SJCRH30 (cell line): ENCODE data around the gene PRR22. TPM values are rescaled to one million over a fixed set of nuclear protein-coding genes. Genes with fewer than 3 reads are reported as not detected.
"Not testable (repeated sequence)": the region's sequence is repeated elsewhere in the genome, so short reads cannot be mapped to it uniquely, and the experiment has no call there.

Source experiments
- DNase-seq, 2 experiments: peaks; one replicate each; pipeline ENCODE4 v3.0.0-alpha.2; 2015 to 2020
- H3K27ac ChIP-seq: fragments of 250-450 bp; sonication (Bioruptor Pico); 2 replicates; pipeline ENCODE4 v1.5.1; 2020; ENCODE audit warnings: mild to moderate bottlenecking, moderate library complexity
- H3K27me3 ChIP-seq: fragments of 250-450 bp; sonication (Bioruptor Pico); 2 replicates; pipeline ENCODE4 v1.5.1; 2020; ENCODE audit warnings: mild to moderate bottlenecking, moderate library complexity
- H3K36me3 ChIP-seq: fragments of 250-450 bp; sonication (Bioruptor Pico); 2 replicates; pipeline ENCODE4 v1.5.1; 2020; ENCODE audit warnings: mild to moderate bottlenecking, moderate library complexity
- H3K4me1 ChIP-seq: fragments of 250-450 bp; sonication (Bioruptor Pico); 2 replicates; pipeline ENCODE4 v1.5.1; 2020; ENCODE audit warnings: mild to moderate bottlenecking, moderate library complexity
- H3K4me3 ChIP-seq: fragments of 250-450 bp; sonication (Bioruptor Pico); 2 replicates; pipeline ENCODE4 v1.5.1; 2020; ENCODE audit warnings: mild to moderate bottlenecking, moderate library complexity
- H3K9me3 ChIP-seq: fragments of 250-450 bp; sonication (Bioruptor Pico); replicated peaks from 2 replicates; pipeline ENCODE4 v1.5.1; 2020; ENCODE audit warnings: mild to moderate bottlenecking, moderate library complexity
- total RNA-seq: library from RNA; depleted of rRNA; stranded (reverse); fragments of >200 nt; shearing (Covaris generic); gene quantifications from 2 replicates; pipeline ENCODE4 v1.2.3, GENCODE V29; 2014

Gene PRR22
- total RNA-seq, 1 experiment from 2014 or later: 1.7 TPM

DNA sequence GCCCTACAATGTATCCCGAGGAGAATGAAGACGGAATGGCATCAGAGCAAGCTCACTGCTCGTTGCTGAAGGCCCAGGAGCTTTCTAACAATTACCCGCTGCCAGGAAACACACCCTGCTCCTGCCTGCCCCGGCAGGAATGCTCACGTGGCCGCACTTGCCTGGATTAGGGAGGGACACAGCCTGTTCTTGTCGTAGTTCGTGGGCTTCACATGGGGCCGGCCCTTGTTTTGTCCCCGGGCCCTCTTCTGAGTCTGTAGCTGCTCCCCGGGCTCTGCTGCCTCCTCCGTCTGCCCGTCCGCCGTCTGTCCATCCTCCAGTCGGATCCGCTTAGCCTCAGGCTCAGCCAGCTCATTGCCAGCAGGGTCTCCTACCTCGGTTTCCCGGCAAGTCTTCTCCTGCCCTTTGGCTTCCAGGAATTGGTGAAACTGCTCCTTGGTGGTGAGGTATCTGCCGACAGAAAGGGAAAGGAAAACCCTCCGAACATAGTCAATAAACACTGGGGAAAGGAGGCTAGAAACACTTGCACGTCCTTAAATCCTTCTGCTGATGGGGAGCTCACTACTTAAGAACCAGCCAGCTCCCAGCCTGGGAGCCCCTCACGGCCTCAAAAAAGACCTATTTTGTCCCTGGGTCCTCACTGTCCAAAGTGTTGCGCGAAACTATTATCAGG lies 5.5 kb upstream of the PRR22 start:
- Histone ChIP-seq H3K9me3 (no peaks in the 10 kb centered on the region), H3K4me1 (no peaks in the 10 kb centered on the region), H3K27me3 (no peaks in the 10 kb centered on the region), H3K4me3 (peak overlapping the region; percentile 81), H3K36me3 (peaks cover 38% of the 10 kb centered on the region), H3K27ac (no peak overlapping the region; the same call in 1 of the 2 replicates)
- no peak for DNase-seq

DNA sequence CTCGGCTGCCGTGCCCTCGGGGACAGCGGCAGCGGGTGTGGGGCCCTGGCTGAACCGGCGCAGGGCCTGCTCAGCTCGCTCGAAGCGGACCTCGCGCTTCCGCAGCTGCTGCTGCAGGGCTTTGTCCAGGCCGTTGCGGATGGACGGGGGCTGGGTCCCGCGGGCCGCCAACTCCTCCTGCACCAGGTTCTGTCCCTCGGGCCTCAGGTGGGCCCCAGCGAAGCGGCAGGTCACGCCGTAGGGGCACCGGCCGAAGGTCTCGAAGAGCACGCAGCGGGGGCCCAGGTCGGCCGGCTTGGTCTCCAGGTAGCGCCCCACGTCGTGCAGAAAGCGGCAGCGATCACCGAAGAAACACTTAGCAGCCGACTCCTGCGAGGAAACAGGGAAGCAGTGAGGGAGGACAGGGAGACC lies 4.8 kb upstream of the PRR22 start:
- no peaks in the 10 kb centered on the region for H3K4me1 ChIP-seq
- no peak for DNase-seq
- peaks cover 40% of the 10 kb centered on the region for H3K36me3 ChIP-seq
- H3K4me3 ChIP-seq: no peak overlapping the region
- H3K9me3 ChIP-seq: no peaks in the 10 kb centered on the region
- H3K27me3 ChIP-seq: no peaks in the 10 kb centered on the region
- no peak overlapping the region for H3K27ac ChIP-seq

DNA sequence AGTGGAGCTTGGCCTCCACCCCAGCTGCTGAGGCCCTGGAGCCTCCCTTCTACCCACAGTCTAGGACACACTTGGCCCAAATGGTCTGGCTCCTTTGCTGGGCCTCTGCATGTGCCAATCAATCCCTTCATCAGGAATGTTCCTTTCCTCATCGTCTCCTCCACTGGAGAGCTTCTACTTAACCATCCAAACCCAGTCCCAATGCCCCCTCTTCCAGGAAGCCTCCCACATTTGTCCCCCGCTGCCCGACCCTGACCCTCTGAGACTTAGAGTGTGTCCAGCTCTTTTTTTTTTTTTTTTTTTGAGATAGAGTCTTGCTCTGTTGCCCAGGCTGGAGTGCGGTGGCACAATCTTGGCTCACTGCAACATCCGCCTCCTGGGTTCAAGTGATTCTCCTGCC lies 3.9 kb upstream of the PRR22 start:
- no peak overlapping the region for H3K4me3 ChIP-seq
- no peaks in the 10 kb centered on the region for H3K9me3 ChIP-seq
- H3K36me3 ChIP-seq: peaks cover 40% of the 10 kb centered on the region
- H3K27me3 ChIP-seq: no peaks in the 10 kb centered on the region
- H3K4me1 ChIP-seq: no peaks in the 10 kb centered on the region
- no peak overlapping the region for H3K27ac ChIP-seq
- no peak for DNase-seq

DNA sequence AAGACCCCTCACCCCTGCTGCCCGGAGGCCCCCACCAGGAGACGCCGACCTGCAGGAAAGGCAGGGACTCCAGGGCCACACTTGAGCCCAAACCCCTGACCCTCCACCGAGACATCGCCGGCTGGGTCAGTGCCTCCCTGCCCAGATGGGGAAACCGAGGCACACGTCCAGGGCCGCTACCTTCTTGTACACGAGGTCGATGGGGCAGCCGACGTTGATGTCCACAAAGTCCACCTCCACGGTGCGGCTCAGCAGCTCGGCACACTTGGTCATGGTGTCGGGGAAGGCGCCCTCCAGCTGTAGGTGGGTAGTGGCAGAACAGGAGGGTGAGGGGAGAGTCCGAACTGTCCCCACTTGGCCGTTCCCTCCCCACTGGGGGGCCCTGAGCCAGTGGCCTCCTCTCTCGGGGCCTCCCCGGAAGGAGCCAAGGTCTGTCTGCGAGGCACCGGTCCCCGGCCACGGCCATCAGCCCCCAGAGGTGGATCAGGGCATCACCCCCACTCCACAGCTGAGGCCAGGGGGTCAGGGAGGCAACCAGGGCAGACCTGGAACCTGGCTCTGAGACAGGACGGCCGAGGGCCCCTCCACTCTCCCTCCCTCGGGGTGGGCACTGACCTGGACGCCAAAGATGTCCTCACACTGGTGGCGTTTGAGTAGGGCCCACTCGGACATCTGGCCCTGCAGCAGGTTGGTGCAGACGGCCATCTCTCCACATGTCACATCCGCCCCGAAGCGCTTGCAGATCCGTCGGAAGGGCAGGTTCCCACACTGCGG lies 3.0 kb upstream of the PRR22 start:
- no peak overlapping the region for H3K27ac ChIP-seq
- no peak for DNase-seq
- no peaks in the 10 kb centered on the region for H3K27me3 ChIP-seq
- peaks cover 40% of the 10 kb centered on the region for H3K36me3 ChIP-seq
- H3K9me3 ChIP-seq: no peaks in the 10 kb centered on the region
- H3K4me3 ChIP-seq: no peak overlapping the region
- H3K4me1 ChIP-seq: no peaks in the 10 kb centered on the region

DNA sequence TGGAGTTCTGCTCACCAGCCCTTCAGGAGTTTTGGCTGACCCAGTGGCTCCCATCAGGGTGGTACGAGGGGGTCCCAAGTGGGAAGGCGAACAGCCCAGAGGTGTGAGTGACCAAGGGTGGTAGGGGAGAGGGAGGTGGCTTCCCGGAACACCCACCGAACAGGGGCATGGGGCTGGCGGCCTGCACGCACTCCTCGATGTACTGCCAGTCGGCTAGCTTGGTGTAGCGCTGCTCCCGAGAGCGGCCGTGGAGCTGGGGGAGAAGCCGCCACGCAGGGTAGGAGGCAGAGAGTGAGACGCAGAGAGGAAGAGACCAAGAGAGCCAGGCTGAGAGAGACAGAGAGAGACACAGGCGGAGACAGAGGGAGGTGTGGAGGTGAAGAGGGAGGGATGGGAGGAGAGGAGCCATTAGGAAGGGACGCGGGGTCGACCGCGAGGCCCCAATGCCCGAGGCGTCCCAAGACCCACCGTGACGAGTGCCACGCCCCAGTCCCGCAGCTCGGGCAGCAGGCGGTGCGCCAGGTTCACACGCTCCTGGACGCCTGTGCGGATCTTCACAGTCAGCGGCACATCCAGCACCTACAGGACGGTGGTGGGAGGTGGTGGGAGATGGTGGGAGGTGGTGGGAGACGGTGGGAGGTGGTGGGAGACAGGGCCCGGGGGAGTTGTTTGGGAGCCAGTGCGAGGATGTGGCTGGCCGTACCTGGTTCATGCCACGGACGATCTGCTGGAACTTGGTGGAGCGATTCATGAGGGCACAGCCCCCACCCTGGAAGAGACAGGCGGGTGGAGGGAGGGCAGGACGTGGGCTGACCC lies 2.3 kb upstream of the PRR22 start:
- no peak for DNase-seq
- Histone ChIP-seq H3K27me3 (no peaks in the 10 kb centered on the region), H3K4me1 (no peaks in the 10 kb centered on the region), H3K36me3 (peaks cover 40% of the 10 kb centered on the region), H3K9me3 (no peaks in the 10 kb centered on the region), H3K4me3 (no peak overlapping the region), H3K27ac (no peak overlapping the region)

DNA sequence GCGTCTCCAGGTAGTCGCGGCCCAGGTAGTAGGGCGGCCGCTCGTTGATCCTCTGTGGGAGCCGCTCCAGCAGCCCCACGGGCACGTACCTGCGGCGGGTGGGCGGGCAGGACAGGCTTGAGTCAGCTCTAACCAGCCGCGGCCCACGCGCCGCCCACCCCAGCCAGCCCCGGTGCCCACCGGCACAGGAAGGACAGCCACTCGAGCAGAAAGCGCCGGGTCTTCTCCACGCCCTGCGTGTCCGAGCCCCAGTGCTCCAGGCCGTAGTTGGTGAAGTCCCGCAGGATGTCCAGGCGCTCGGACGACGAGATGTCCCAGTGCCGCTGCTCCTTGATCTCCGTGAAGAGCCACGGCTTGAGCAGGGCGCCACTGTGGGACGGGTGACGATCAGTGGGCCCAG lies 877 bp upstream of the PRR22 start:
- Histone ChIP-seq H3K27me3 (no peaks in the 10 kb centered on the region), H3K4me3 (no peak overlapping the region), H3K36me3 (peaks cover 40% of the 10 kb centered on the region), H3K4me1 (no peaks in the 10 kb centered on the region), H3K9me3 (no peaks in the 10 kb centered on the region), H3K27ac (no peak overlapping the region)
- DNase-seq: no peak

DNA sequence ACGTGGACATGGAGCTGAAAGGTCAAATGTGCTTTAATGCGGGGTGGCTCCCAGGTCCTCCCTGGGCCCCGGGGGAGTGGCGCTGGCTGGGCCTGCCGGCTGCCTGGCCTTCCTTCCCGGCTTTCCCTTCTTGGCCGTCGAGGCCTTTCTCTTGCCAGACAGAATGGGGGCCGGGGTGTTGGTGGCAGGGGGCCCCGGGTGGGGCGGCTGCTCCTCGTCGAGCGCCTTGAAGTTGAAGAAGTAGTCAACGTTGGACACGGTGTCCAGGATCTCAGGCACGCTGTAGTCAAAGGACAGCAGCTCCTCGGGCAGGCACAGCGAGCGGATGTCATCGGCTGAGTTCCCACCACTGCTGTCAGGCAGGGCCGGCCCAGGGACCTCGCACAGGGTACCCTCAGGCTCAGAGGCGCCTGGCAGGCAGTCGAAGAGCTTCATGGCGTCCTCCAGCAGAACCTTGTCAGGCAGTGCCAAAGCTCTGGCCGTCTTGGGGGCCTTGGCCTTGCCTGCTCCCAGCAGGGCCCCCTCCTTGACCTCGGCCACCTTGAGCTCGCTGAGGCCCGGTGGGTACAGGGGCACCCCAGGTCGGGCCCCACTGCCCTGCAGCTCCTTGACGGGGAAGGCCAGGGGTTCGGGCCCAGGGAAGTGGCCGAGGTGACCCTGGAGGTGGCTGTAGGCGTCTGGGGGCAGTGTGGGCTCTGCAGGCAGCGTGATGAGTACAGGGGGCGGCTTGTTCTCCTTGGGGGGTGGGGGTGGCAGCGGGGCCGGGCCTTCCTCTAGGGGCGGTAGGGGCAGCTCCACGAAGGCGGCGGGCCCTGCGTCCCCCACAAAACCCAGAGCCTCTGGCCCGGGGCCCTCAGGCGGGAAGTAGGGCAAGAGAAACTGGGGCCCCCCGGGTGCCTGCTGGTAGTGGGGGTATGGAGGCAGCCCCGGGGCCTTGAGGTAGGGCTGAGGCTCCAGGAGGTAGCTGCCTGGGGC lies 1.3 kb downstream of the PRR22 start:
- Histone ChIP-seq H3K9me3 (no peaks in the 10 kb centered on the region), H3K4me3 (no peak overlapping the region), H3K4me1 (no peaks in the 10 kb centered on the region), H3K27me3 (no peaks in the 10 kb centered on the region), H3K36me3 (peaks cover 31% of the 10 kb centered on the region), H3K27ac (no peak overlapping the region)
- DNase-seq: no peak

DNA sequence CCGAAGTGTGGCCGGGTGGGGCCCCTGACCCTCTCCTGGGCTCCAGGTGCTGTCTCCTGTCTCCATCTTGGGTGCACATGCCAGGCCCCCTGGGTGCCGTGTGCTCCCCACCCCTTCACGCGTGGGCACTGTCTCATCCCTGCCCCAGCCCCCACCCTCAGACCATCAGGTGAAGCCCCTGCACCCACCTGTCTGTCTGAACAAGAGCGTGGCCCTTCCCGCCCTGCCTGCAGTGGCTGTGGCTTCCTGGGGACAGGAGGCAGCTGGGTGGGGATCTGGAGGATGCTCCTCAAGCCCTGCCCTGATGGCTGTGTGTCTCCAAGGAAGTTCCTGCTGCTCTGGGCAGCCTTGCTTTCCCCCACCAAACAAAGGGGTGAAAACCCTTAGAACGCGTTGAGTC lies 2.2 kb downstream of the PRR22 start:
- peaks cover 23% of the 10 kb centered on the region for H3K36me3 ChIP-seq
- no peak for DNase-seq
- no peaks in the 10 kb centered on the region for H3K4me1 ChIP-seq
- no peak overlapping the region for H3K27ac ChIP-seq
- H3K4me3 ChIP-seq: no peak overlapping the region
- no peaks in the 10 kb centered on the region for H3K9me3 ChIP-seq
- H3K27me3 ChIP-seq: no peaks in the 10 kb centered on the region

DNA sequence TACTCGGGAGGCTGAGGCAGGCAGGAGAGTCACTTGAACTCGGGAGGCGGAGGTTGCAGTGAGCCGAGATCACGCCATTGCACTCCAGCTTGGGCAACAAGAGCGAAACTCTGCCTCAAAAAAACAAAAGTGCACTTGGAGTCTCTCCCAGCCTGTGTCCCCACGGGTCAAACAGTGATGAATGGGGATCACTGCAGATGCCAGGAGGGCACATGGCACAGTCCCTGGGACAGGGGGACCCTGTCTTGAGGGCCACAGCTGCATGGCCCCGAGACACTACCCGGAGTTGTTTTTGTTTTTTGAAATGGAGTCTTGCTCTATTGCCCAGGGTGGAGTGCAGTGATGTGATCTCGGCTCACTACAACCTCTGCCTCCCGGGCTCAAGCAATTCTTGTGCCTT lies 3.6 kb downstream of the PRR22 start:
- DNase-seq, H3K27me3 ChIP-seq: not testable (repeated sequence)

DNA sequence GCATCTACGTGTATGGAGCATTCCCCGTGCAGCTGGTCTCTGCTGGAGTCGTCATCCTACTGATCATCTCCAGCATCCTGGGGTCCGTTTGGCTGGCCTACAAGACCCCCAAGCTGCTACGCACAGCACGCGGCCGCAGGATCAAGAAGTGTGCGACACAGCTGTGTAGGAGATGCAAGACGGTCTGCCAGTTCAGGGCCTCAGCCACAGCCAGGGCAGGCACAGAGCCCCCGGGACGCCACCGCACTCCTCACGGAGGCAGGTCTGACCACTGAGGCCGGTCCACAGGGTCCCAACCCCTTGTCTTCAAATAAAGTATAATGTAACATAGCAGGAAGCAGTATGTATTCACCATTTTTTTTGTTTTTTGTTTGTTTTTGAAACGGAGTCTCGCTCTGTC lies 6.1 kb downstream of the PRR22 start:
- Histone ChIP-seq H3K36me3 (no peaks in the 10 kb centered on the region), H3K9me3 (no peaks in the 10 kb centered on the region), H3K27ac (no peak overlapping the region), H3K27me3 (no peaks in the 10 kb centered on the region), H3K4me1 (no peaks in the 10 kb centered on the region), H3K4me3 (no peak overlapping the region)
- no peak for DNase-seq

More for the DNA sequence above, 3.6 kb downstream of the PRR22 start:
- peaks cover 11% of the 10 kb centered on the region for H3K36me3 ChIP-seq
- not testable (repeated sequence) for H3K9me3 ChIP-seq, H3K27ac ChIP-seq, H3K4me3 ChIP-seq, H3K4me1 ChIP-seq

DNA sequence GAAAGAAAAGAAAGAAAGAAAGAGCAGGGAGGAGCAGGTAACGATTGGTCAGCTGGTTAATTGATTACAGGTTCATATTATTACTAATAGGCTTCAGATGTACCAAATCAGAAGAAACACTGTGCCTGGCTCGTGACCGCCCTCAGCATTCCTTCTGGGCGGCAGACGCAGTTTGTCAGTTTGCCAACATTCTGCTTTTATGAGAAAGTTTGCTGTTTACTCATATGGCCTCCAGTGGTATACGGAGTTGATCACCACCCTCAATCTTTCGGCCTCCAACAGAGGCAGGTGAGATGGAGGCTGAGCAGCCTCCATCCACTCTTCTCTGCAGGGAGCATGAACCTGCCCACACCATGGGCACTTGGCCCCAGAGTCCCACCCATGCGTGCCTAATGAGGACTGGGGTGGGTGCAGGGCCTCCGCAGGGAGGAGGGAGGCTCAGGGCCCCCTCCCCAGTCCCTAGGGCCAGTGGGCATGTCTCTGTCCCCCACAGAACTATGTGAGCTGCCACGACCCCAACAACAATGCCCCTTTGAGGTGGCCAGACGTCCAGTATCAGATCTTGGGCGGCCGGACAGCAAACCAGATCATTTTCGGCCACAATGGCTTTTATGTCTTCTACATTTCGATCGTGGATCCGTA lies 8.8 kb downstream of the PRR22 start:
- Histone ChIP-seq H3K36me3 (no peaks in the 10 kb centered on the region), H3K27me3 (no peaks in the 10 kb centered on the region), H3K4me3 (no peak overlapping the region), H3K9me3 (no peaks in the 10 kb centered on the region), H3K4me1 (no peaks in the 10 kb centered on the region), H3K27ac (no peak overlapping the region)
- DNase-seq: no peak

DNA sequence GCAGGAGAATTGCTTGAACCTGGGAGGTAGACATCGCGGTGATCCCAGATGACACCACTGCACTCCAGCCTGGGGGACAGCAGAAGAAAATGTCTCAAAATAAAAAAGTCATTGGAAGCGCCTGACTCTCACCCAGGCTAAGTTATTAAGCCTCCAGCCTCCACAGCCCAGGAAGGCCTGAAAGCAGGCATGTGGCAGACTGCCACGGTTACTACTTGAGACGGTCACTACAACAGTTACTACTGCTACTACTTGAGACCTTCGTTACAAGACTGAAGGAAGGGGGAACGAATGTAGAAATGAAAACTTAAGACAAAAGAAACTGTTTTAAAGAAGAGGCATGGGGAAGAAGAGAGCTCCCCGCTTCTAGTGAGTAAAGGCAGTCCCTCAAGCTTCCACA lies 9.6 kb downstream of the PRR22 start:
- H3K9me3 ChIP-seq: no peaks in the 10 kb centered on the region
- H3K4me3 ChIP-seq: no peak overlapping the region
- no peaks in the 10 kb centered on the region for H3K36me3 ChIP-seq
- H3K27ac ChIP-seq: no peak overlapping the region
- no peak for DNase-seq
- no peaks in the 10 kb centered on the region for H3K27me3 ChIP-seq
- no peaks in the 10 kb centered on the region for H3K4me1 ChIP-seq

DNA sequence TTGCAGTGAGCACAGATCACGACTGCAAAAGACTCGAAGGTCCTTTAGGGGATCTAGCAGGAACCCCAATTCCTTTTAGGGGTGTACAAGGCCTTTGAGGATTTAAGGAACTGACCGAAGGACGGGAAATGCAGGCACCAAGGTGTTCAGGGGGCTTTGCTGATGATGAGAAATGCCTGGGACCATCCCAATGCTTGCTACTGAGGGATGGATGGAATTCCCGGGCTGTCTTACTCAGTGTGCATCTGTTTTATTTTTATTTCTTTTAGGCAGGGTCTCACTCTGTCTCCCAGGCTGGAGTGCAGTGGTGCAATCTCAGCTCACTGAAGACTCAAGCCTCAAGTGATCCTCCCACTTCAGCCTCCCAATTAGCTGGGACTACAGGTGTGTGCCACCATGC lies 11.3 kb downstream of the PRR22 start:
- Histone ChIP-seq H3K4me1 (no peaks in the 10 kb centered on the region), H3K4me3 (no peak overlapping the region), H3K9me3 (no peaks in the 10 kb centered on the region), H3K27me3 (no peaks in the 10 kb centered on the region), H3K36me3 (no peaks in the 10 kb centered on the region), H3K27ac (no peak overlapping the region)
- no peak for DNase-seq

DNA sequence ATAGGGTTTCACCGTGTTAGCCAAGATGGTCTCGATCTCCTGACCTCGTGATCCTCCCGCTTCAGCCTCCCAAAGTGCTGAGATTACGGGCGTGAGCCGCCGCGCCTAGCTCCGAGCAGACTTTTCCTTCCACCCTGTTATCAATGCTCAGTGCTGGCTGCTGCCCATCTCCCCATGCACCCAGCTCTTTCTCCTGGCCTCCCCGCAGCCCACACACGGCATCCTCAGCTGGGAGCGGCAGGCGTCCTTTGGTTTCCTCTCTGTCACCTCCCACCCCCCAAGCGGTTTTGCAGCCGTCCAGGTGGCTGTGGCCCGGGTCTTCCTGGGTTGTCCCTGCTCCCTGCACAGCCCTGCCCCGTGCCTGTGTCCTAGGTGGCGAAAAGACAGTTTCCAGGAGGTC lies 12.1 kb downstream of the PRR22 start:
- Histone ChIP-seq H3K27ac (no peak overlapping the region), H3K4me3 (no peak overlapping the region), H3K36me3 (no peaks in the 10 kb centered on the region), H3K9me3 (no peaks in the 10 kb centered on the region), H3K27me3 (no peaks in the 10 kb centered on the region), H3K4me1 (no peaks in the 10 kb centered on the region)
- DNase-seq: no peak
